Endothelial cell of umbilical vein (primary cell): ENCODE data around the gene RIF1. TPM values are rescaled to one million over a fixed set of nuclear protein-coding genes. Genes with fewer than 3 reads are reported as not detected.

ENCODE experiments used
- BruUV-seq: library from RNA; stranded (reverse); fragments of 400-500 nt; replicated peaks from 2 replicates; lab custom pipeline; 2021; lab: Mats Ljungman, UMichigan
- CTCF ChIA-PET: fragments of 300-600, 350-600 bp; sonication (Branson Sonifier 250); formaldehyde crosslinking; loops from one replicate; lab custom pipeline; 2021; ENCODE audit warnings: antibody characterized with exemption, inconsistent platforms; lab: Charles Lee
- POLR2A ChIA-PET: fragments of 300-600, 350-600 bp; sonication (Branson Sonifier 250); formaldehyde crosslinking; loops from one replicate; lab custom pipeline; 2021; ENCODE audit warnings: antibody characterized with exemption, inconsistent platforms; lab: Charles Lee
- DNase-seq: peaks from one replicate; pipeline ENCODE4 v3.0.0-alpha.2; 2011; ENCODE audit warnings: low read depth, low spot score
- FAIRE-seq: peaks from 2 replicates; lab custom pipeline; 2011; peaks lifted over from hg19 to GRCh38; lab: Jason Lieb, UNC
- H2AFZ ChIP-seq: 2 replicates; pipeline ENCODE4 v1.6.0; 2012; ENCODE audit warnings: low read depth, low read length, control low read depth, inconsistent platforms
- H3K27ac ChIP-seq: 2 replicates; pipeline ENCODE4 v1.5.1; 2011; ENCODE audit warnings: low read depth, mild to moderate bottlenecking, control low read depth, low read length, moderate library complexity; ENCODE audit not compliant: insufficient read depth
- H3K27me3 ChIP-seq, 2 experiments: 2 replicates each; pipeline versions ENCODE4 v1.6.0 to v1.6.1; 2011; ENCODE audit warnings: low read length in 2 of 2, mixed read lengths in 1 of 2; ENCODE audit not compliant: control insufficient read depth in 2 of 2, insufficient read depth in 2 of 2
- H3K36me3 ChIP-seq, 2 experiments: 2 replicates in 1 of 2; 3 replicates in 1 of 2; pipeline ENCODE4 v1.5.1; 2011; ENCODE audit warnings: low read length in 2 of 2, mild to moderate bottlenecking in 1 of 2, moderate library complexity in 1 of 2; ENCODE audit not compliant: control insufficient read depth in 2 of 2, insufficient read depth in 2 of 2; ENCODE audit errors: extremely low read depth in 1 of 2
- H3K4me1 ChIP-seq: 3 replicates; pipeline ENCODE4 v1.5.1; 2011; ENCODE audit warnings: mild to moderate bottlenecking, low read length; ENCODE audit not compliant: control insufficient read depth, insufficient read depth; ENCODE audit errors: extremely low read depth
- H3K4me2 ChIP-seq: 2 replicates; pipeline ENCODE4 v1.6.1; 2011; ENCODE audit warnings: low read length, control low read depth, mixed read lengths; ENCODE audit not compliant: insufficient read depth
- H3K4me3 ChIP-seq, 3 experiments: fragments of 200-600 bp in 1 of 3; sonication (generic), shearing (Covaris generic) in 1 of 3; replicated peaks in 1 of 3; 2 replicates each; pipeline ENCODE4 v1.5.1; 2011 to 2016; ENCODE audit warnings: control low read depth in 3 of 3, low read length in 3 of 3, mild to moderate bottlenecking in 2 of 3, inconsistent platforms in 1 of 3, low read depth in 1 of 3, moderate library complexity in 1 of 3; ENCODE audit not compliant: insufficient read depth in 1 of 3
- H3K79me2 ChIP-seq: 2 replicates; pipeline ENCODE4 v1.6.0; 2012; ENCODE audit warnings: low read length, inconsistent platforms; ENCODE audit not compliant: control insufficient read depth, insufficient read depth
- H3K9ac ChIP-seq: replicated peaks from 2 replicates; pipeline ENCODE3; 2011; ENCODE audit warnings: low read length, control low read depth; ENCODE audit not compliant: insufficient read depth; ENCODE audit errors: extremely low read depth
- H3K9me1 ChIP-seq: replicated peaks from 3 replicates; pipeline ENCODE4 v1.6.0; 2011; ENCODE audit warnings: mild to moderate bottlenecking, low read length; ENCODE audit not compliant: control insufficient read depth, insufficient read depth; ENCODE audit errors: extremely low read depth
- H3K9me3 ChIP-seq: replicated peaks from 2 replicates; pipeline ENCODE4 v1.5.1; 2012; ENCODE audit warnings: low read length, inconsistent platforms; ENCODE audit not compliant: control insufficient read depth, insufficient read depth
- H4K20me1 ChIP-seq: replicated peaks from 2 replicates; pipeline ENCODE3; 2011; ENCODE audit warnings: mild to moderate bottlenecking, low read length; ENCODE audit not compliant: control insufficient read depth, insufficient read depth; ENCODE audit errors: extremely low read depth
- FOS ChIP-seq: IDR thresholded peaks from 2 replicates; pipeline ENCODE4 v1.6.1; 2011; ENCODE audit warnings: mild to moderate bottlenecking, low read length, moderate library complexity, borderline replicate concordance; ENCODE audit not compliant: insufficient read depth
- JUN ChIP-seq: IDR thresholded peaks from 2 replicates; pipeline ENCODE4 v1.6.1; 2011; ENCODE audit warnings: borderline replicate concordance, low read depth; ENCODE audit not compliant: insufficient read length, insufficient read depth
- MAX ChIP-seq: IDR thresholded peaks from 2 replicates; pipeline ENCODE4 v1.6.1; 2011; ENCODE audit not compliant: insufficient read depth, insufficient read length
- POLR2A ChIP-seq: IDR thresholded peaks from 2 replicates; pipeline ENCODE4 v1.6.1; 2012; ENCODE audit warnings: low read depth, mild to moderate bottlenecking, control low read depth, low read length
- POLR2AphosphoS5 ChIP-seq: IDR thresholded peaks from 2 replicates; pipeline ENCODE4 v1.6.1; 2012; ENCODE audit warnings: low read depth, mild to moderate bottlenecking, control low read depth, low read length, moderate library complexity; ENCODE audit not compliant: insufficient read depth
- dilution Hi-C: fragments of 300-500 bp; cut with MboI; formaldehyde crosslinking; loops from one replicate; pipeline ENCODE4 v1.15.0; 2019; ENCODE audit warnings: low sequenced_read_pairs; ENCODE audit not compliant: extremely low pct_ligation_motif_present
- intact Hi-C: fragments of 100-400 bp; cut with micrococcal nuclease; formaldehyde crosslinking; loops from one replicate; pipeline ENCODE4 v1.10.0; 2022
- polyA plus RNA-seq, 4 experiments: library from polyadenylated mRNA; depleted of rRNA in 3 of 4; stranded (reverse) in 3 of 4; unstranded in 1 of 4; fragments of >200 nt; gene quantifications; 2 replicates each; pipeline versions ENCODE4 v1.2.1 to v1.2.3, GENCODE V29; 2011 to 2012; ENCODE audit warnings: missing spikeins in 1 of 4
- total RNA-seq: library from RNA; stranded (reverse); gene quantifications from 2 replicates; pipeline ENCODE4 v1.2.3, GENCODE V29; 2021

The RIF1 gene
- total and polyA plus RNA-seq, 2 donors (not counting 3 experiments of a cell fraction or from before 2014, with no cell fraction given): 5.1 to 55.3 TPM

GRCh38 chr2:151483546-151483945 lies 73.8 kb downstream of the RIF1 start:
- no peak overlapping the region for H2AFZ ChIP-seq
- intact Hi-C loops (no loop called here), dilution Hi-C loops (no loop called here)
- no peaks in the 10 kb centered on the region for H4K20me1 ChIP-seq
- H3K9me3 ChIP-seq: no peaks in the 10 kb centered on the region
- H3K36me3 ChIP-seq: peaks cover 0 to 3% of the 10 kb centered on the region in 2 experiments
- no peak overlapping the region for H3K4me3 ChIP-seq
- H3K27ac ChIP-seq: no peak overlapping the region
- H3K79me2 ChIP-seq: no peaks in the 10 kb centered on the region
- no TSS peak for BruUV-seq
- H3K4me2 ChIP-seq: no peak overlapping the region
- TF ChIP-seq JUN: no peak
- H3K9ac ChIP-seq: no peak overlapping the region
- no peaks in the 10 kb centered on the region for H3K4me1 ChIP-seq
- H3K27me3 ChIP-seq: no peaks in the 10 kb centered on the region
- FAIRE-seq: no peak
- CTCF ChIA-PET: no interaction called here
- no peak for DNase-seq
- H3K9me1 ChIP-seq: no peaks in the 10 kb centered on the region
- POLR2A ChIA-PET: no interaction called here

GRCh38 chr2:151484100-151484499 lies 74.4 kb downstream of the RIF1 start:
- Histone ChIP-seq H3K9me3 (no peaks in the 10 kb centered on the region), H2AFZ (no peak overlapping the region), H3K9me1 (no peaks in the 10 kb centered on the region), H3K9ac (no peak overlapping the region), H3K4me2 (no peak overlapping the region), H4K20me1 (no peaks in the 10 kb centered on the region), H3K4me1 (no peaks in the 10 kb centered on the region), H3K27ac (no peak overlapping the region), H3K79me2 (no peaks in the 10 kb centered on the region), H3K27me3 (no peaks in the 10 kb centered on the region), H3K4me3 (no peak overlapping the region), H3K36me3 (peaks cover 0 to 3% of the 10 kb centered on the region in 2 experiments)
- DNase-seq (no peak), FAIRE-seq (no peak)
- no TSS peak for BruUV-seq
- intact Hi-C loops: no loop called here
- POLR2A ChIA-PET: no interaction called here
- CTCF ChIA-PET: no interaction called here
- dilution Hi-C loops: no loop called here
- TF ChIP-seq MAX (no peak), FOS (no peak), JUN (no peak), POLR2AphosphoS5 (no peak), POLR2A (no peak)
